Measurements from ENCODE around the gene RIN3.

GRCh38 chr14:92589213-92589852, 75.8 kb downstream of the RIN3 start:
- TF ChIP-seq CTCF (IDR thresholded peaks at IDR 0.05; ENCODE audit: low read length) (peak; percentile 53), EZH2phosphoT487 (IDR thresholded peaks at IDR 0.05; ENCODE audit: low read length) (no peak), EZH2 (optimal IDR thresholded peaks at IDR 0.05; ENCODE audit: low read depth, low read length) (no peak)
